HepG2 (cell line): ENCODE results near the gene PAPOLA. TPM values are rescaled to one million over a fixed set of nuclear protein-coding genes. Genes with fewer than 3 reads are reported as not detected.
A peak's percentile ranks its signal among the peaks of the same experiment; 100 is the strongest.

ENCODE experiments used
- ATAC-seq: fragments of 200-7000 bp; cut with Tn5 transposase; 3 replicates; pipeline ENCODE4 v1.9.1; 2020; ENCODE audit warnings: mild to moderate bottlenecking, moderate library complexity
- BruUV-seq: library from RNA; stranded (reverse); fragments of 400-500 nt; replicated peaks from 2 replicates; lab custom pipeline; 2021; lab: Mats Ljungman, UMichigan
- CTCF ChIA-PET: fragments of 300-600 bp; formaldehyde crosslinking; extraction: SDS; loops from one replicate; lab custom pipeline; 2021; ENCODE audit warnings: low total read pairs, inconsistent platforms, low intra/inter-chr PET ratio; lab: Yijun Ruan, JAX
- POLR2A ChIA-PET: fragments of 350-600 bp; sonication (Branson Sonifier 250); formaldehyde crosslinking; loops from one replicate; lab custom pipeline; 2020; ENCODE audit warnings: antibody characterized with exemption, inconsistent platforms; lab: Yijun Ruan, JAX
- DNase-seq: peaks from one replicate; pipeline ENCODE4 v3.0.0-alpha.2; 2015; ENCODE audit warnings: low spot score
- FAIRE-seq: peaks from 3 replicates; lab custom pipeline; 2011; peaks lifted over from hg19 to GRCh38; lab: Jason Lieb, UNC
- H2AFZ ChIP-seq: one replicate; pipeline ENCODE4 v1.6.1; 2011; ENCODE audit warnings: low read length, inconsistent platforms
- H3K27ac ChIP-seq: fragments of 300-600 bp; 3 replicates; pipeline ENCODE4 v1.8.0; 2011; ENCODE audit warnings: mixed run types, mild to moderate bottlenecking, mixed read lengths, low read length, inconsistent platforms; ENCODE audit not compliant: insufficient read depth; ENCODE audit errors: extremely low read length
- H3K27me3 ChIP-seq, 2 experiments: fragments of 200-600 bp in 1 of 2; 2 replicates in 1 of 2; 3 replicates in 1 of 2; pipeline versions ENCODE4 v1.6.0 to v1.8.0; 2011; ENCODE audit warnings: low read length in 2 of 2, mild to moderate bottlenecking in 2 of 2, moderate library complexity in 2 of 2, inconsistent platforms in 1 of 2; ENCODE audit not compliant: insufficient read depth in 2 of 2, control insufficient read depth in 1 of 2
- H3K36me3 ChIP-seq, 2 experiments: fragments of 200-600 bp in 1 of 2; replicated peaks in 1 of 2; 2 replicates in 1 of 2; 3 replicates in 1 of 2; pipeline versions ENCODE4 v1.5.1 to v1.8.0; 2011; ENCODE audit warnings: low read length in 2 of 2, inconsistent platforms in 1 of 2; ENCODE audit not compliant: insufficient read depth in 2 of 2, control insufficient read depth in 1 of 2
- H3K4me1 ChIP-seq: 2 replicates; pipeline ENCODE4 v1.5.1; 2012; ENCODE audit warnings: low read length, inconsistent platforms; ENCODE audit not compliant: insufficient read depth
- H3K4me2 ChIP-seq: 2 replicates; pipeline ENCODE4 v1.6.0; 2011; ENCODE audit warnings: low read depth, low read length, inconsistent platforms
- H3K4me3 ChIP-seq, 3 experiments: fragments of 200-600 bp in 1 of 3; sonication (generic), shearing (Covaris generic) in 1 of 3; replicated peaks in 1 of 3; 2 replicates each; pipeline ENCODE4 v1.5.1; 2011 to 2016; ENCODE audit warnings: low read length in 3 of 3, inconsistent platforms in 2 of 3, low read depth in 2 of 3, mild to moderate bottlenecking in 2 of 3, control low read depth in 1 of 3, mixed read lengths in 1 of 3; ENCODE audit not compliant: insufficient read depth in 1 of 3
- H3K79me2 ChIP-seq: one replicate; pipeline ENCODE4 v1.6.1; 2011; ENCODE audit warnings: low read length, inconsistent platforms; ENCODE audit not compliant: insufficient read depth
- H3K9ac ChIP-seq: 2 replicates; pipeline ENCODE4 v1.6.0; 2011; ENCODE audit warnings: mild to moderate bottlenecking, low read depth, low read length, inconsistent platforms; ENCODE audit not compliant: insufficient read depth
- H3K9me3 ChIP-seq: 2 replicates; pipeline ENCODE4 v1.5.1; 2012; ENCODE audit warnings: mild to moderate bottlenecking, low read length
- H4K20me1 ChIP-seq: 2 replicates; pipeline ENCODE4 v1.6.0; 2011; ENCODE audit warnings: inconsistent platforms, mild to moderate bottlenecking, low read length, moderate library complexity; ENCODE audit not compliant: insufficient read depth
- BORCS8-MEF2B ChIP-seq: sonication (generic); formaldehyde crosslinking; IDR thresholded peaks from 2 replicates; pipeline ENCODE4 v1.8.0; 2022; ENCODE audit warnings: mild to moderate bottlenecking, missing genetic modification reagents
- CBX5 ChIP-seq: sonication (generic); formaldehyde crosslinking; IDR thresholded peaks from 2 replicates; pipeline ENCODE4 v1.4.0; 2020; ENCODE audit warnings: missing genetic modification reagents, borderline replicate concordance
- ELF4 ChIP-seq: sonication (generic); formaldehyde crosslinking; IDR thresholded peaks from 2 replicates; pipeline ENCODE4 v1.5.0; 2020; ENCODE audit warnings: missing genetic modification reagents, mild to moderate bottlenecking, moderate library complexity, borderline replicate concordance
- ETV6 ChIP-seq: sonication (generic); formaldehyde crosslinking; conservative IDR thresholded peaks from 2 replicates; pipeline ENCODE4 v1.4.0; 2020; ENCODE audit warnings: missing genetic modification reagents
- HDAC2 ChIP-seq: sonication (generic); formaldehyde crosslinking; IDR thresholded peaks from 2 replicates; pipeline ENCODE4 v1.4.0; 2020; ENCODE audit warnings: missing genetic modification reagents
- NONO ChIP-seq, 2 experiments: fragments of 450-650 bp in 1 of 2; sonication (generic) in 1 of 2; formaldehyde crosslinking in 1 of 2; IDR thresholded peaks in 1 of 2; conservative IDR thresholded peaks in 1 of 2; 2 replicates each; pipeline versions ENCODE4 v1.6.1 to v1.8.0; 2017 to 2022; ENCODE audit warnings: mild to moderate bottlenecking in 1 of 2, missing genetic modification reagents in 1 of 2, moderate library complexity in 1 of 2
- NR1H2 ChIP-seq: sonication (generic); formaldehyde crosslinking; IDR thresholded peaks from 2 replicates; pipeline ENCODE4 v1.8.1; 2022; ENCODE audit warnings: low read depth, missing genetic modification reagents, borderline replicate concordance
- SIN3A ChIP-seq: IDR thresholded peaks from 2 replicates; pipeline ENCODE4 v1.6.1; 2011; ENCODE audit warnings: low read depth, mild to moderate bottlenecking, control low read depth, low read length, borderline replicate concordance
- SMARCE1 ChIP-seq: fragments of 450-650 bp; IDR thresholded peaks from 2 replicates; pipeline ENCODE4 v1.6.1; 2017; ENCODE audit warnings: borderline replicate concordance
- ZMAT3 ChIP-seq: sonication (generic); formaldehyde crosslinking; conservative IDR thresholded peaks from 2 replicates; pipeline ENCODE4 v1.7.0; 2021; ENCODE audit warnings: missing genetic modification reagents
- ZNF205 ChIP-seq: IDR thresholded peaks from 2 replicates; pipeline ENCODE4 v1.6.1; 2018; ENCODE audit warnings: missing biosample characterization, missing genetic modification reagents
- ZNF263 ChIP-seq: sonication (generic); formaldehyde crosslinking; IDR thresholded peaks from 2 replicates; pipeline ENCODE4 v1.4.0; 2020; ENCODE audit warnings: missing genetic modification reagents
- ZNF3 ChIP-seq: IDR thresholded peaks from 2 replicates; pipeline ENCODE4 v1.7.0; 2017; ENCODE audit warnings: inconsistent platforms
- ZNF670 ChIP-seq: sonication (generic); formaldehyde crosslinking; IDR thresholded peaks from 2 replicates; pipeline ENCODE4 v1.8.0; 2022; ENCODE audit warnings: mild to moderate bottlenecking, missing genetic modification reagents, borderline replicate concordance
- ZNF7 ChIP-seq: IDR thresholded peaks from 2 replicates; pipeline ENCODE4 v1.6.1; 2016; ENCODE audit warnings: missing biosample characterization, missing genetic modification reagents
- WGBS: methylation state at CpG from one replicate; pipeline ENCODE4 v1.1.6; 2017; ENCODE audit warnings: low lambda C conversion rate; 5-methylcytosine and 5-hydroxymethylcytosine counted together
- in situ Hi-C: cut with HindIII; loops from 2 replicates; pipeline ENCODE4 v1.10.0; 2017; ENCODE audit warnings: low pct_unique_long_range_greater_than_20kb; ENCODE audit not compliant: extremely low pct_ligation_motif_present
- intact Hi-C: fragments of 100-400 bp; cut with micrococcal nuclease; formaldehyde crosslinking; loops from one replicate; pipeline ENCODE4 v1.10.0; 2022; ENCODE audit not compliant: unreplicated experiment
- polyA plus RNA-seq, 8 experiments: library from polyadenylated mRNA; depleted of rRNA in 3 of 8; stranded (reverse) in 7 of 8; unstranded in 1 of 8; fragments of >200 nt; fragmentation: Illumina TruSeq in 4 of 8; extraction: Trizol in 4 of 8; gene quantifications; 2 replicates each; pipeline versions ENCODE4 v1.2.1 to v1.2.3, GENCODE V29; 2011 to 2016; ENCODE audit warnings: low read depth in 4 of 8, missing spikeins in 1 of 8, mixed read lengths in 1 of 8; ENCODE audit not compliant: insufficient read depth in 1 of 8
- total RNA-seq, 5 experiments: library from RNA; depleted of rRNA; stranded (reverse); fragments of >200 nt; fragmentation: Illumina TruSeq; extraction: Trizol; gene quantifications; 2 replicates each; pipeline ENCODE4 v1.2.3, GENCODE V29; 2016; ENCODE audit warnings: low read depth in 1 of 5
- TF ChIP-seq, protein P1 (sequence below): sonication (generic); formaldehyde crosslinking; IDR thresholded peaks from 2 replicates; pipeline ENCODE4 v1.4.0; 2020; ENCODE audit warnings: missing genetic modification reagents, borderline replicate concordance
- TF ChIP-seq, protein P2 (sequence below): sonication (generic); formaldehyde crosslinking; IDR thresholded peaks from 2 replicates; pipeline ENCODE4 v1.5.0; 2020; ENCODE audit warnings: missing genetic modification reagents, mild to moderate bottlenecking, borderline replicate concordance
- TF ChIP-seq, protein P3 (sequence below): sonication (generic); formaldehyde crosslinking; IDR thresholded peaks from 2 replicates; pipeline ENCODE4 v1.5.0; 2020; ENCODE audit warnings: missing genetic modification reagents, mild to moderate bottlenecking, borderline replicate concordance

The PAPOLA gene
- total and polyA plus RNA-seq, 2 of the 13 experiments (the other 11 are each of a cell fraction or from before 2014, with no cell fraction given), result 103 to 151 TPM

DNA sequence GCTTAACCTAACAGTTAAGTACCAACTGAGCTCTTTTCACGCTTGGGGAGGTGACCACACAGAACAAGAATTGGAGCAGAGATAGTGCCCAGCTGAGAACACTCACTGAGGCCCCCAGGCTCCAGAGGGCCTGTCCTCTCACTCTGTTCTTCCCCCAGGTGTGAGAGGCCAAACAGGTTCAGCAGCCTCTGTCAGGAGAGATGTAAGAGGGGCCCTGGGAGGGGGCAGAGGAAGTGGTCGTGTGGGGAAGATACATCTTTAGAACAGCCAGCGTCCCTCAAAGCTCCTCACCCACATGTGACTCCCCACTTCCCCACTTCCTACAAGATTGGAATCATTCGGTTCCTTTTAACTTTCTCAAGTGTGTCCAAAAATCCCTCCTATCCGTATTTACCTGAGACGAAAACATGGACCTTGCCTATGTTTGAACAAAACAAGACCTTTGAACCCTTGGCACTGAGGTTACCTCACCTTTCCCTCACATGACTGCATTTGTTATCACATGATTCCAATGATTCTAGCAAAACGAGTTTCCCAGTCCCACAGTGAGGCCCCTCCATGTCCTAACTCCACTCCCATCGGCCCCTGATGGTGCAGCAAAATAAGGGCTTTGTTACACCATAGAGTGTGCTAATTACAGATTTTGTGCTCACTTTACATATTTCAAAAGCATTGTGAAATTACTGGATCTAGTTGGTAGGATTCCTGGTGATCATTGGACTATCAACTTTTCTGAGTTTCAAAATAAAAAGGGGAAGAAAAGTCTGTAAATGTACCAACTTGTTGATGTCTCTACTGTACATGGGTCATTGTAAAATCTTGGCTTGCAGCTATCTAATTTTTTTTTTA, 40.0 kb upstream of the PAPOLA start:
- Histone ChIP-seq H3K4me2 (peak overlapping the region; percentile 75), H3K27ac (peak overlapping the region; percentile 85), H4K20me1 (no peaks in the 10 kb centered on the region), H3K9ac (peak overlapping the region; percentile 28), H3K36me3 (no peaks in the 10 kb centered on the region), H3K4me1 (peaks cover 50% of the 10 kb centered on the region), H3K79me2 (no peaks in the 10 kb centered on the region), H3K4me3 (peak overlapping the region in 2 of 3 experiments; percentile 15 to 44; a peak in 2 of 6 replicates), H3K27me3 (no peaks in the 10 kb centered on the region), H3K9me3 (no peaks in the 10 kb centered on the region), H2AFZ (peak overlapping the region; percentile 67)
- ATAC-seq (peak; percentile 88), DNase-seq (peak; percentile 90), FAIRE-seq (peak; percentile 86)
- TSS peak; percentile 99 for BruUV-seq
- intact Hi-C loops (loop anchor here (5.0 kb wide), 1 partner anchor 40 kb away; the partner anchor contains the start of gene PAPOLA), in situ Hi-C loops (no loop called here)
- ChIA-PET CTCF (no interaction called here), POLR2A (interaction anchor here (0.8 to 1.6 kb wide), 4 partner anchors 8 to 51 kb away, joined by 3 to 4 read pairs (median 3); no protein-coding TSS in a partner anchor)
- 2% methylated on average over 8 of the region's 8 CpGs for WGBS
- no peak for TF ChIP-seq SMARCE1
- no peak for TF ChIP-seq ZNF670
- no peak for TF ChIP-seq ZNF205 (CRISPR knock-in tag)
- no peak for TF ChIP-seq BORCS8-MEF2B (CRISPR knock-in tag)
- TF ChIP-seq ELF4, result no peak
- no peak for TF ChIP-seq NR1H2 (CRISPR knock-in tag)
- TF ChIP-seq ETV6 (CRISPR knock-in tag), result no peak
- no peak for TF ChIP-seq ZNF3 (CRISPR knock-in tag)
- no peak for TF ChIP-seq SIN3A
- no peak for TF ChIP-seq ZMAT3 (CRISPR knock-in tag)
- TF ChIP-seq, protein P1, sequence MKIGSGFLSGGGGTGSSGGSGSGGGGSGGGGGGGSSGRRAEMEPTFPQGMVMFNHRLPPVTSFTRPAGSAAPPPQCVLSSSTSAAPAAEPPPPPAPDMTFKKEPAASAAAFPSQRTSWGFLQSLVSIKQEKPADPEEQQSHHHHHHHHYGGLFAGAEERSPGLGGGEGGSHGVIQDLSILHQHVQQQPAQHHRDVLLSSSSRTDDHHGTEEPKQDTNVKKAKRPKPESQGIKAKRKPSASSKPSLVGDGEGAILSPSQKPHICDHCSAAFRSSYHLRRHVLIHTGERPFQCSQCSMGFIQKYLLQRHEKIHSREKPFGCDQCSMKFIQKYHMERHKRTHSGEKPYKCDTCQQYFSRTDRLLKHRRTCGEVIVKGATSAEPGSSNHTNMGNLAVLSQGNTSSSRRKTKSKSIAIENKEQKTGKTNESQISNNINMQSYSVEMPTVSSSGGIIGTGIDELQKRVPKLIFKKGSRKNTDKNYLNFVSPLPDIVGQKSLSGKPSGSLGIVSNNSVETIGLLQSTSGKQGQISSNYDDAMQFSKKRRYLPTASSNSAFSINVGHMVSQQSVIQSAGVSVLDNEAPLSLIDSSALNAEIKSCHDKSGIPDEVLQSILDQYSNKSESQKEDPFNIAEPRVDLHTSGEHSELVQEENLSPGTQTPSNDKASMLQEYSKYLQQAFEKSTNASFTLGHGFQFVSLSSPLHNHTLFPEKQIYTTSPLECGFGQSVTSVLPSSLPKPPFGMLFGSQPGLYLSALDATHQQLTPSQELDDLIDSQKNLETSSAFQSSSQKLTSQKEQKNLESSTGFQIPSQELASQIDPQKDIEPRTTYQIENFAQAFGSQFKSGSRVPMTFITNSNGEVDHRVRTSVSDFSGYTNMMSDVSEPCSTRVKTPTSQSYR, result peak; percentile 54; the same call in 1 of the 2 replicates
- TF ChIP-seq HDAC2 (CRISPR knock-in tag), result peak; percentile 79; the same call in 1 of the 2 replicates
- TF ChIP-seq CBX5 (CRISPR knock-in tag), result no peak
- no peak for TF ChIP-seq ZNF263 (CRISPR knock-in tag)
- TF ChIP-seq ZNF7 (CRISPR knock-in tag), result no peak
- TF ChIP-seq NONO (IDR thresholded peaks at IDR 0.05), result no peak
- 0 out of 2 replicates have a peak, but pooled peaks have one; percentile 51 for TF ChIP-seq NONO (CRISPR knock-in tag; conservative IDR thresholded peaks at IDR 0.05)
- TF ChIP-seq, protein P2, sequence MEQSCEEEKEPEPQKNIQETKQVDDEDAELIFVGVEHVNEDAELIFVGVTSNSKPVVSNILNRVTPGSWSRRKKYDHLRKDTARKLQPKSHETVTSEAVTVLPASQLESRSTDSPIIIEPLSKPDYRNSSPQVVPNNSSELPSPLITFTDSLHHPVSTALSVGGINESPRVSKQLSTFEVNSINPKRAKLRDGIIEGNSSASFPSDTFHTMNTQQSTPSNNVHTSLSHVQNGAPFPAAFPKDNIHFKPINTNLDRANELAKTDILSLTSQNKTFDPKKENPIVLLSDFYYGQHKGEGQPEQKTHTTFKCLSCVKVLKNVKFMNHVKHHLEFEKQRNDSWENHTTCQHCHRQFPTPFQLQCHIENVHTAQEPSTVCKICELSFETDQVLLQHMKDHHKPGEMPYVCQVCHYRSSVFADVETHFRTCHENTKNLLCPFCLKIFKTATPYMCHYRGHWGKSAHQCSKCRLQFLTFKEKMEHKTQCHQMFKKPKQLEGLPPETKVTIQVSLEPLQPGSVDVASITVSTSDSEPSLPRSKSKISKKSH (CRISPR knock-in tag), result no peak
- TF ChIP-seq, protein P3, sequence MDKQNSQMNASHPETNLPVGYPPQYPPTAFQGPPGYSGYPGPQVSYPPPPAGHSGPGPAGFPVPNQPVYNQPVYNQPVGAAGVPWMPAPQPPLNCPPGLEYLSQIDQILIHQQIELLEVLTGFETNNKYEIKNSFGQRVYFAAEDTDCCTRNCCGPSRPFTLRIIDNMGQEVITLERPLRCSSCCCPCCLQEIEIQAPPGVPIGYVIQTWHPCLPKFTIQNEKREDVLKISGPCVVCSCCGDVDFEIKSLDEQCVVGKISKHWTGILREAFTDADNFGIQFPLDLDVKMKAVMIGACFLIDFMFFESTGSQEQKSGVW (CRISPR knock-in tag), result no peak
